Cardiac fibroblast (primary cell): ENCODE measurements around the gene DIP2C.

ENCODE experiments used
- DNase-seq, 2 donors: peaks; one replicate each; pipeline versions ENCODE4 v3.0.0 to v3.0.0-alpha.2; 2010; ENCODE audit warnings: low read depth in 2 of 2
- H3K4me3 ChIP-seq, 2 donors: replicated peaks in 1 of 2; 1 replicate in 1 of 2; 2 replicates in 1 of 2; pipeline ENCODE4 v1.5.1; 2011; ENCODE audit warnings: low read depth in 2 of 2, low read length in 2 of 2, mild to moderate bottlenecking in 2 of 2, moderate library complexity in 1 of 2
- TF ChIP-seq, protein P1 (sequence below): IDR thresholded peaks from one replicate; pipeline ENCODE4 v1.5.1; 2011; ENCODE audit warnings: low read depth, mild to moderate bottlenecking, low read length, inconsistent platforms

Gene DIP2C

DNA sequence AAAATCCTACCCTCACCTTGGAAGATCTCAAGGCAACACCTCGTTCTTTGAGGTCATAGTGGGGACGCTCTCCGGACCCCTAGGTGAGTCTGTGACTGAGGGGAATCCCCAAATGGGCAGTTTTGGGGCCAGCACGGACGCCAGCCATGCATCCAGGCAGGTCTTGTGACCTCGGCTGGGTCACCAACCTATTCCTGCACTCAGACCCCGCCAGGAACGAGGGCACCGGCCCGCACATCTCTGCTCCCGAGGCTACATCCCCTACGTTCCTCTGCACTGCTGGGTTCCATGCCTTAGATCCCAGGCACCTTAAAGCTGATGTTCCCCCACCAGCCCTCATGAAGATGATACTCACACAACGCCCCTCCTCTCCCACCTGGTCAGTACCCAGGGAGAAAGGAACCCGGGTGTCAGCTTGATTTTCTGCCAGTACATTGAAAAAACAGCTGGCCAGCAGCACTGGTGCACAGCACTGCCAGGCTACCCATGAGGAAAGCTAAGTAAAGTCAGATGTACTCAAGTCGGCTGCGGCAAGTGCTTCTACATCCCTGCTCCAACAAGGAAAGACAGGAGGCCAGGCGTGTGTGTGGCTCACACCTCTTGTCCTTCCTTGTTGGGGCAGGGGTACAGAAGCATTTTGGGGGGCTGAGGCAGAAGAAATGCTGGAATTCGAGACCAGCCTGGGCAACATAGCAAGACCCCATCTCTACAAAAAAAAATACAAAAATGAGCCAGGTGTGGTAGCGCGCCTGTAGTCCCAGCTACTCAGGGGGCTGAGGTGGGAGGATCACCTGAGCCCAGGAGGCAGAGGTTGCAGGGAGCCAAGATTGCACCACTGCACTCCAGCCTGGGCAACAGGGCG lies 48.1 kb downstream of the DIP2C start:
- DNase-seq, result no peak
- TF ChIP-seq, protein P1, sequence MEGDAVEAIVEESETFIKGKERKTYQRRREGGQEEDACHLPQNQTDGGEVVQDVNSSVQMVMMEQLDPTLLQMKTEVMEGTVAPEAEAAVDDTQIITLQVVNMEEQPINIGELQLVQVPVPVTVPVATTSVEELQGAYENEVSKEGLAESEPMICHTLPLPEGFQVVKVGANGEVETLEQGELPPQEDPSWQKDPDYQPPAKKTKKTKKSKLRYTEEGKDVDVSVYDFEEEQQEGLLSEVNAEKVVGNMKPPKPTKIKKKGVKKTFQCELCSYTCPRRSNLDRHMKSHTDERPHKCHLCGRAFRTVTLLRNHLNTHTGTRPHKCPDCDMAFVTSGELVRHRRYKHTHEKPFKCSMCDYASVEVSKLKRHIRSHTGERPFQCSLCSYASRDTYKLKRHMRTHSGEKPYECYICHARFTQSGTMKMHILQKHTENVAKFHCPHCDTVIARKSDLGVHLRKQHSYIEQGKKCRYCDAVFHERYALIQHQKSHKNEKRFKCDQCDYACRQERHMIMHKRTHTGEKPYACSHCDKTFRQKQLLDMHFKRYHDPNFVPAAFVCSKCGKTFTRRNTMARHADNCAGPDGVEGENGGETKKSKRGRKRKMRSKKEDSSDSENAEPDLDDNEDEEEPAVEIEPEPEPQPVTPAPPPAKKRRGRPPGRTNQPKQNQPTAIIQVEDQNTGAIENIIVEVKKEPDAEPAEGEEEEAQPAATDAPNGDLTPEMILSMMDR, result no peak
- no peak overlapping the region for H3K4me3 ChIP-seq

DNA sequence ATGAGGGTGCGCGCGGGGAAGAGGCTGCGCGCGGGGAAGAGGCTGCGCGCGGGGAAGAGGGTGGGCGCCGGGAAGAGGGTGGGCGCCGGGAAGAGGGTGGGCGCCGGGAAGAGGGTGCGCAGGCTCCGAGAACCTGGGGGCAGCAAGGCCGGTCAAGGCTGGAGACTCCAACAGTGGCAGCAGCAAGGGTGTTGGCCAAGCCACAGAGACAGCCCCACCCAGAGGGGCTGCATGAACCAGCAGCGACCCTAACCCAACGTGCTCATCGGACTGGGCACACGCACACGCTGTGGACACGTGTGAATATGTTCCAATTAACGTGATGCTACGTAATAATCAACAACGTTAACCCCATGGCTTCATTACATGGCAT lies 48.8 kb downstream of the DIP2C start:
- no peak overlapping the region for H3K4me3 ChIP-seq
- TF ChIP-seq, protein P1, result no peak
- DNase-seq, result no peak

DNA sequence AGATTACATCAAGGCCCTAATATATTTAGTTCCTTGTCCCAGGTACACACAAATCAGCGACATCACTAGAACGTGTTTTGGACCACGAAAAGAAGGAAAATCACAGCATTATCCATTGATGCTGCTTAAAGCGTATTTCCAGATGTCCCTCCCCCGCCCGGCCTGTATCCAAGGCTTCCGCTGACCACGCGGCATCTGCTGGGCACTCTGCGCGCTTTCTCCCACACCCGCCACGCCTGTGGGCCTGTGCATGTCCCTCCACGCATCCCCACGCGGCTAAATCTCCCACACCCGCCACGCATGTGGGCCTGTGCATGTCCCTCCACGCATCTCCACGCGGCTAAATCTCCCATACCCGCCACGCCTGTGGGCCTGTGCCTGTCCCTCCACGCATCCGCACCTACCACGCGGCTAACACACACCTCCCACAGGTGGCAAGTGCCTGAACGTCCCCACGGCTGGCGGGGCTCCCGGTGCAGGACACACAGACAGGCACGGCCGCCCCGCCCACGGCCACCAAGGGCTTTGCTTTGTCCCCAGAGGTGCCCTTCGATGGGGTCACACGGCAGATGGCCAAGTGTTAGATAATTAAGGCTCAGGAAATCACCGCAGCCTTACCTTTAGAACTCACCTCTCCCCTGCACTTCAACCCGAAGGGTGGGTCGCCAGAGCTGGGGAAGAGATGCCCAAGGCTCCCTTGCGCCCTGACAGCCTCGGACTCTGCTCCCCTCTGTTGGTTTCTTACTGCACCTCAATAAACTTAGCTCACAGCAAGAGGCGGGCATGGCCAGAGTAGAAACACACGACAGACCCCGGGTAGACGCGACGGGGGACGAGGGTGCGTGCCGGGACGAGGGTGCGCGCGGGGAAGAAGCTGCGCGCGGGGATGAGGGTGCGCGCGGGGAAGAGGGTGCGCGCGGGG lies 49.5 kb downstream of the DIP2C start:
- no peak overlapping the region for H3K4me3 ChIP-seq
- DNase-seq, result no peak
- TF ChIP-seq, protein P1, result no peak

DNA sequence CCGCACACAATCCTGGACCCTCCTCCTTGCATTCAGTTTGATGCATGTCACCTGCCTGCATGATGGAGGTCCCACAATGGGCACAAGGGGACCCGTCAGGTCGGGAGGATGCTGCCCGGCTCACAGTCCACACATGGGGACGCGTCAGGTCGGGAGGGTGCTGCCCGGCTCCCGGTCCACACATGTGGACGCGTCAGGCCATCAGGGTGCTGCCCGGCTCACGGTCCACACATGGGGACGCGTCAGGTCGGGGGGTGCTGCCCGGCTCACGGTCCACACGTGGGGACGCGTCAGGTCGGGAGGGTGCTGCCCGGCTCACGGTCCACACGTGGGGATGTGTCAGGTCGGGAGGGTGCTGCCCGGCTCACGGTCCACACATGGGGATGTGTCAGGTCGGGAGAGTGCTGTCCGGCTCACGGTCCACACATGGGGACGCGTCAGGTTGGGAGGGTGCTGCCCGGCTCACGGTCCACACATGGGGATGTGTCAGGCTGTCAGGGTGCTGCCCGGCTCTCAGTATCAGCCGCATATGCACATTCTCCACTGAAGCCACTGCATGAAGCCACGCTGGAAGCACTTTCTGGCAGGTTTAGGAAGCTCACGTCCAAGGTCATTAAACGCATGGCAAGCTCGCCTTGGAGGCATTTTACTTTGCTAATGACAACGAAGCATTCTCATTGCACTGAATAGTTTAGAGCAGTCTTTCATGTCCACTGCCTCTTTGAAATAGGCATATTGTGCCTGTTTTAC lies 50.3 kb downstream of the DIP2C start:
- no peak overlapping the region for H3K4me3 ChIP-seq
- DNase-seq, result no peak
- TF ChIP-seq, protein P1, result no peak

DNA sequence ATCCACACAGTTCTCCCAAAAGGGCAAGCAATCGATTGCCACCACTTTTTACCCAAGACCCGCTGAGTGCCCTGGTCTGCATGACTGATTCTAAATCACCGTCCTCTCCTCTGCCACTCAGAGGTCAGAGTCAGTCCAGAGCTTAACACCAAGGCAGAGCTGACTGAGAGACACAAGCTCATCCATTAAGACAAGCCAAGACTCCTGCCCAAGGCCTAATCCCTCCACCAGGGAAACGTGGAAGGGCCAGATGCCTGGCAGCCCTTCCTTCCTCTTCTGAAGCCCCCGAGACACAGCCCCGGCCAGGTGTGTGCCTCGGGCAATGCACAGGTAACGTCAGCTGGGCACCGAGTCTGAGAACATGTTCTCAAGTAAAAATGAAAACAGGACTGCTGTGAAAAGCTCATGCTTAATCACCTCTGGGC lies 51.7 kb downstream of the DIP2C start:
- TF ChIP-seq, protein P1, result no peak
- no peak for DNase-seq
- no peak overlapping the region for H3K4me3 ChIP-seq

DNA sequence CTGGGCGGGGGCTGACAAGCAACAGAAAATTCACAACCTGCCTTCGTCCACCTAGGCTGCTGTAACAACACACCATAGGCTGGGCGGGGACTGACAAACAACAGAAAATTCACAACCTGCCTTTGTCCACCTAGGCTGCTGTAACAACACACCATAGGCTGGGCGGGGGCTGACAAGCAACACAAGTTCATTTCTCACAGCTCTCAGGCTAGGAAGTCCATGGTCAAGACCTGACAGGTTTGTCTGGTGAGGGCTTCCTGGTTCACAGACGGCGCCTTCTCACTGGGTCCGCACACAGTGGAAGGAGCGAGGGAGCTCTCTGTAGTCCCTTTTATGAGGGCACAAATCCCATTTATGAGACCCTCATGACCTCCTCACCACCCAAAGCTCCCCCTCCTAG lies 52.2 kb downstream of the DIP2C start:
- TF ChIP-seq, protein P1, result no peak
- DNase-seq, result no peak
- H3K4me3 ChIP-seq, result no peak overlapping the region
